HepG2 (cell line): ENCODE results near the gene GTF2H4. TPM values are rescaled to one million over a fixed set of nuclear protein-coding genes. Genes with fewer than 3 reads are reported as not detected.

Experiments used
- ARHGAP35 ChIP-seq: sonication (generic); formaldehyde crosslinking; IDR thresholded peaks from 2 replicates; pipeline ENCODE4 v1.9.0; 2022; ENCODE audit warnings: mild to moderate bottlenecking, inconsistent platforms, moderate library complexity, missing genetic modification reagents, borderline replicate concordance
- ATF4 ChIP-seq, 2 experiments: fragments of 450-650 bp in 1 of 2; sonication (generic) in 1 of 2; formaldehyde crosslinking; IDR thresholded peaks; 2 replicates each; pipeline versions ENCODE4 v1.5.0 to v1.8.0; 2020 to 2022; ENCODE audit warnings: mild to moderate bottlenecking in 1 of 2, missing genetic modification reagents in 1 of 2
- CHCHD3 ChIP-seq: sonication (generic); formaldehyde crosslinking; IDR thresholded peaks from 2 replicates; pipeline ENCODE4 v1.8.0; 2022; ENCODE audit warnings: mild to moderate bottlenecking, missing genetic modification reagents, moderate library complexity
- CSRNP2 ChIP-seq: sonication (generic); formaldehyde crosslinking; conservative IDR thresholded peaks from 2 replicates; pipeline ENCODE4 v1.8.0; 2022; ENCODE audit warnings: low read depth, missing genetic modification reagents
- FOXA3 ChIP-seq: IDR thresholded peaks from 2 replicates; pipeline ENCODE4 v1.6.1; 2016; ENCODE audit warnings: missing genetic modification reagents, missing compliant biosample characterization
- GZF1 ChIP-seq: sonication (generic); formaldehyde crosslinking; IDR thresholded peaks from 2 replicates; pipeline ENCODE4 v1.5.1; 2020; ENCODE audit warnings: mild to moderate bottlenecking, missing genetic modification reagents
- MED8 ChIP-seq: sonication (generic); formaldehyde crosslinking; IDR thresholded peaks from 2 replicates; pipeline ENCODE4 v1.8.1; 2023; ENCODE audit warnings: mild to moderate bottlenecking, missing genetic modification reagents; ENCODE audit not compliant: insufficient replicate concordance
- RBFOX2 ChIP-seq: fragments of 200-400 bp; formaldehyde crosslinking; IDR thresholded peaks from 2 replicates; pipeline ENCODE4 v1.6.1; 2017; ENCODE audit warnings: low read depth, mild to moderate bottlenecking, low read length
- ZBTB3 ChIP-seq: sonication (generic); formaldehyde crosslinking; IDR thresholded peaks from 2 replicates; pipeline ENCODE4 v1.4.0; 2020; ENCODE audit warnings: low read depth, mild to moderate bottlenecking, moderate library complexity, missing genetic modification reagents, borderline replicate concordance
- ZNF142 ChIP-seq: sonication (generic); formaldehyde crosslinking; IDR thresholded peaks from 2 replicates; pipeline ENCODE4 v1.4.0; 2020; ENCODE audit warnings: missing genetic modification reagents
- ZNF564 ChIP-seq: sonication (generic); formaldehyde crosslinking; IDR thresholded peaks from 2 replicates; pipeline ENCODE4 v1.8.1; 2023; ENCODE audit warnings: mild to moderate bottlenecking, missing genetic modification reagents
- ZNF589 ChIP-seq: sonication (generic); formaldehyde crosslinking; conservative IDR thresholded peaks from 2 replicates; pipeline ENCODE4 v1.8.0; 2022; ENCODE audit warnings: mild to moderate bottlenecking, moderate library complexity, missing genetic modification reagents
- polyA plus RNA-seq, 8 experiments: library from polyadenylated mRNA; depleted of rRNA in 3 of 8; stranded (reverse) in 7 of 8; unstranded in 1 of 8; fragments of >200 nt; fragmentation: Illumina TruSeq in 4 of 8; extraction: Trizol in 4 of 8; gene quantifications; 2 replicates each; pipeline versions ENCODE4 v1.2.1 to v1.2.3, GENCODE V29; 2011 to 2016; ENCODE audit warnings: low read depth in 4 of 8, missing spikeins in 1 of 8, mixed read lengths in 1 of 8; ENCODE audit not compliant: insufficient read depth in 1 of 8
- total RNA-seq, 5 experiments: library from RNA; depleted of rRNA; stranded (reverse); fragments of >200 nt; fragmentation: Illumina TruSeq; extraction: Trizol; gene quantifications; 2 replicates each; pipeline ENCODE4 v1.2.3, GENCODE V29; 2016; ENCODE audit warnings: low read depth in 1 of 5
- TF ChIP-seq, protein P1 (sequence below): sonication (generic); formaldehyde crosslinking; IDR thresholded peaks from 2 replicates; pipeline ENCODE4 v1.5.0; 2020; ENCODE audit warnings: mild to moderate bottlenecking, missing genetic modification reagents

The GTF2H4 gene
- total and polyA plus RNA-seq, 2 of the 13 experiments (the other 11 are each of a cell fraction or from before 2014, with no cell fraction given): 15.9 to 49.3 TPM

- TF ChIP-seq CSRNP2: no peak
- TF ChIP-seq, protein P1, sequence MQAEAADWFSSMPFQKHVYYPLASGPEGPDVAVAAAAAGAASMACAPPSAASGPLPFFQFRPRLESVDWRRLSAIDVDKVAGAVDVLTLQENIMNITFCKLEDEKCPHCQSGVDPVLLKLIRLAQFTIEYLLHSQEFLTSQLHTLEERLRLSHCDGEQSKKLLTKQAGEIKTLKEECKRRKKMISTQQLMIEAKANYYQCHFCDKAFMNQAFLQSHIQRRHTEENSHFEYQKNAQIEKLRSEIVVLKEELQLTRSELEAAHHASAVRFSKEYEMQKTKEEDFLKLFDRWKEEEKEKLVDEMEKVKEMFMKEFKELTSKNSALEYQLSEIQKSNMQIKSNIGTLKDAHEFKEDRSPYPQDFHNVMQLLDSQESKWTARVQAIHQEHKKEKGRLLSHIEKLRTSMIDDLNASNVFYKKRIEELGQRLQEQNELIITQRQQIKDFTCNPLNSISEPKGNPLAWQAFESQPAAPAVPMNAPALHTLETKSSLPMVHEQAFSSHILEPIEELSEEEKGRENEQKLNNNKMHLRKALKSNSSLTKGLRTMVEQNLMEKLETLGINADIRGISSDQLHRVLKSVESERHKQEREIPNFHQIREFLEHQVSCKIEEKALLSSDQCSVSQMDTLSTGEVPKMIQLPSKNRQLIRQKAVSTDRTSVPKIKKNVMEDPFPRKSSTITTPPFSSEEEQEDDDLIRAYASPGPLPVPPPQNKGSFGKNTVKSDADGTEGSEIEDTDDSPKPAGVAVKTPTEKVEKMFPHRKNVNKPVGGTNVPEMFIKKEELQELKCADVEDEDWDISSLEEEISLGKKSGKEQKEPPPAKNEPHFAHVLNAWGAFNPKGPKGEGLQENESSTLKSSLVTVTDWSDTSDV: no peak
- TF ChIP-seq ZNF589 (CRISPR knock-in tag): no peak
- TF ChIP-seq RBFOX2: no peak
- no peak for TF ChIP-seq FOXA3 (CRISPR knock-in tag)
- no peak for TF ChIP-seq CHCHD3 (CRISPR knock-in tag)
- no peak for TF ChIP-seq ATF4 (CRISPR knock-in tag; IDR thresholded peaks at IDR 0.05)
- no peak for TF ChIP-seq ARHGAP35 (CRISPR knock-in tag)
- TF ChIP-seq GZF1 (CRISPR knock-in tag): no peak
- TF ChIP-seq ZNF564 (CRISPR knock-in tag): no peak
- no peak for TF ChIP-seq ZBTB3 (CRISPR knock-in tag)
- no peak for TF ChIP-seq MED8 (CRISPR knock-in tag)
- TF ChIP-seq ZNF142 (CRISPR knock-in tag): no peak
These were observed 17.9 kb upstream of the GTF2H4 start (continued) for GRCh38 chr6:30889921-30890645.
